ENCODE measurements around the gene CCDC112. TPM values are rescaled to one million over a fixed set of nuclear protein-coding genes. Genes with fewer than 3 reads are reported as not detected.

Gene CCDC112
- total and polyA plus RNA-seq, 2 of the 4 experiments (the other 2 are of a cell fraction): 2.0 to 2.3 TPM

DNA sequence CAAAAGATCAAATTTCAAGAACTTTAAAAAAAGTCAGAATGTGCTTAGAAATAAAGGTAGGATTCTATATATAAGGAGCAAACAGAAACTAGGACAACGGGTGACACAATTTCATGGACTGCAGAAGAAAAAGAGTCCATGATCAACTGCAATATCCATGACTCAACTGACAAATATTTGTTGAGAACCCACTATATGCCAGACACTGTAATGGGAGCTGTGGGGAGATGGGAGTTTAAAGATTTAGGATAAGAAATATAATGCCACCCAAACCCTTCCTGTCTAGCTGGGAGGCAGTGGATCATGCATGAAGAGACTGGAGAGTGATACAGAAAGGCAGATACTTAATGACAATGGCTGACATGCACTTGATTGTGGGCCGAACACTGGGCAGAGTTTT is 27.6 kb upstream of the CCDC112 start:
- Histone ChIP-seq H4K91ac (ENCODE audit: insufficient read depth, low read depth, low read length) (no peak overlapping the region), H2AK5ac (ENCODE audit: low read depth, low read length) (no peak overlapping the region), H3K27ac (ENCODE audit: insufficient read depth, low read length) (no peak overlapping the region), H3K18ac (ENCODE audit: low read depth, low read length) (no peak overlapping the region), H3K4me3 (ENCODE audit: insufficient read depth, low read depth, low read length) (no peak overlapping the region), H2AK9ac (replicated peaks; ENCODE audit: low read depth, low read length, poor library complexity) (no peak overlapping the region), H2AFZ (replicated peaks; ENCODE audit: low read length, poor library complexity) (no peak overlapping the region), H2BK120ac (ENCODE audit: low read depth, low read length) (no peak overlapping the region), H4K5ac (ENCODE audit: low read depth, low read length) (no peak overlapping the region), H4K20me1 (ENCODE audit: insufficient read depth, low read length) (no peaks in the 10 kb centered on the region), H3K36me3 (ENCODE audit: control insufficient read depth, insufficient read depth, low read length) (no peaks in the 10 kb centered on the region), H3K14ac (replicated peaks; ENCODE audit: low read depth, low read length) (no peak overlapping the region), H2BK5ac (ENCODE audit: low read depth, low read length, poor library complexity, severe bottlenecking) (no peak overlapping the region), H3K27me3 (ENCODE audit: control insufficient read depth, insufficient read depth, low read length) (no peaks in the 10 kb centered on the region), H3K4me2 (ENCODE audit: low read depth, low read length) (no peak overlapping the region), H3K56ac (ENCODE audit: extremely low read depth, insufficient read depth, low read length) (no peak overlapping the region), H3K4ac (ENCODE audit: low read depth, low read length) (no peak overlapping the region), H4K8ac (ENCODE audit: low read depth in 2 of 2, low read length in 2 of 2) (no peak overlapping the region), H3K23ac (ENCODE audit: low read depth, low read length) (no peak overlapping the region), H2BK20ac (ENCODE audit: low read depth, low read length) (no peak overlapping the region), H3K9ac (ENCODE audit: low read depth, low read length) (no peak overlapping the region), H3K4me1 (ENCODE audit: control insufficient read depth, insufficient read depth, low read length) (no peaks in the 10 kb centered on the region), H2BK15ac (ENCODE audit: low read depth, low read length) (no peak overlapping the region), H3K9me3 (ENCODE audit: control insufficient read depth, insufficient read depth, low read length) (no peaks in the 10 kb centered on the region), H3K79me1 (ENCODE audit: low read depth in 1 of 2, low read length in 2 of 2) (no peaks in the 10 kb centered on the region), H3K9me1 (ENCODE audit: insufficient read depth, low read length) (no peaks in the 10 kb centered on the region)
- no peak for ATAC-seq (ENCODE audit: low read depth)
- dilution Hi-C loops (cut with HindIII; ENCODE audit: low sequenced_read_pairs, unreplicated experiment) (no loop called here), intact Hi-C loops (cut with micrococcal nuclease) (no loop called here), in situ Hi-C loops (cut with MboI; ENCODE audit: low sequenced_read_pairs) (loop anchor here (25.0 kb wide), 1 partner anchor 738 kb away; no protein-coding TSS in a partner anchor)
- POLR2A ChIA-PET (ENCODE audit: unreplicated experiment): no interaction called here
- TF ChIP-seq, protein P1, sequence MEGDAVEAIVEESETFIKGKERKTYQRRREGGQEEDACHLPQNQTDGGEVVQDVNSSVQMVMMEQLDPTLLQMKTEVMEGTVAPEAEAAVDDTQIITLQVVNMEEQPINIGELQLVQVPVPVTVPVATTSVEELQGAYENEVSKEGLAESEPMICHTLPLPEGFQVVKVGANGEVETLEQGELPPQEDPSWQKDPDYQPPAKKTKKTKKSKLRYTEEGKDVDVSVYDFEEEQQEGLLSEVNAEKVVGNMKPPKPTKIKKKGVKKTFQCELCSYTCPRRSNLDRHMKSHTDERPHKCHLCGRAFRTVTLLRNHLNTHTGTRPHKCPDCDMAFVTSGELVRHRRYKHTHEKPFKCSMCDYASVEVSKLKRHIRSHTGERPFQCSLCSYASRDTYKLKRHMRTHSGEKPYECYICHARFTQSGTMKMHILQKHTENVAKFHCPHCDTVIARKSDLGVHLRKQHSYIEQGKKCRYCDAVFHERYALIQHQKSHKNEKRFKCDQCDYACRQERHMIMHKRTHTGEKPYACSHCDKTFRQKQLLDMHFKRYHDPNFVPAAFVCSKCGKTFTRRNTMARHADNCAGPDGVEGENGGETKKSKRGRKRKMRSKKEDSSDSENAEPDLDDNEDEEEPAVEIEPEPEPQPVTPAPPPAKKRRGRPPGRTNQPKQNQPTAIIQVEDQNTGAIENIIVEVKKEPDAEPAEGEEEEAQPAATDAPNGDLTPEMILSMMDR (conservative IDR thresholded peaks at IDR 0.05; ENCODE audit: low read depth, low read length): no peak
- TF ChIP-seq, protein P2, sequence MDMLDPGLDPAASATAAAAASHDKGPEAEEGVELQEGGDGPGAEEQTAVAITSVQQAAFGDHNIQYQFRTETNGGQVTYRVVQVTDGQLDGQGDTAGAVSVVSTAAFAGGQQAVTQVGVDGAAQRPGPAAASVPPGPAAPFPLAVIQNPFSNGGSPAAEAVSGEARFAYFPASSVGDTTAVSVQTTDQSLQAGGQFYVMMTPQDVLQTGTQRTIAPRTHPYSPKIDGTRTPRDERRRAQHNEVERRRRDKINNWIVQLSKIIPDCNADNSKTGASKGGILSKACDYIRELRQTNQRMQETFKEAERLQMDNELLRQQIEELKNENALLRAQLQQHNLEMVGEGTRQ (IDR thresholded peaks at IDR 0.05; ENCODE audit: low read depth, low read length): no peak
- no peak for TF ChIP-seq MXI1 (IDR thresholded peaks at IDR 0.05; ENCODE audit: borderline replicate concordance, low read depth, low read length)
- TF ChIP-seq RCOR1 (IDR thresholded peaks at IDR 0.05; ENCODE audit: insufficient replicate concordance, low read length): no peak
- no peak for TF ChIP-seq POLR2A (IDR thresholded peaks at IDR 0.05; ENCODE audit: low read depth, low read length)
- CTCF ChIA-PET: no interaction called here
- DNase-seq: peak; percentile 8
- BruUV-seq (replicated peaks): no TSS peak
- WGBS, 2 experiments (ENCODE audit: extremely low coverage in 2 of 2, insufficient read length in 1 of 2): no CpG with 5 or more reads among the region's 2 CpGs

Data from IMR-90 (cell line).